HEK293 (cell line): Measurements from ENCODE around the gene SLC39A11.

Experiments
- FEZF1 ChIP-seq: fragments of 450-650 bp; formaldehyde crosslinking; IDR thresholded peaks from 2 replicates; pipeline ENCODE4 v1.5.1; 2016; ENCODE audit warnings: missing biosample characterization, missing genetic modification characterization
- GLIS1 ChIP-seq: fragments of 450-650 bp; formaldehyde crosslinking; IDR thresholded peaks from 2 replicates; pipeline ENCODE4 v1.5.1; 2016; ENCODE audit warnings: missing biosample characterization, missing genetic modification characterization
- ZBTB21 ChIP-seq: fragments of 450-650 bp; formaldehyde crosslinking; IDR thresholded peaks from 2 replicates; pipeline ENCODE4 v1.5.1; 2017; ENCODE audit warnings: missing biosample characterization, missing genetic modification characterization
- ZBTB48 ChIP-seq: fragments of 450-650 bp; formaldehyde crosslinking; IDR thresholded peaks from 2 replicates; pipeline ENCODE4 v1.5.1; 2016; ENCODE audit warnings: missing biosample characterization, missing genetic modification characterization
- ZNF24 ChIP-seq: fragments of 450-650 bp; formaldehyde crosslinking; IDR thresholded peaks from 2 replicates; pipeline ENCODE4 v1.5.1; 2016; ENCODE audit warnings: missing biosample characterization, missing genetic modification characterization
- ZNF366 ChIP-seq: fragments of 450-650 bp; formaldehyde crosslinking; conservative IDR thresholded peaks from 2 replicates; pipeline ENCODE4 v1.5.1; 2016; ENCODE audit warnings: missing biosample characterization, missing genetic modification characterization
- ZNF394 ChIP-seq: fragments of 450-650 bp; formaldehyde crosslinking; IDR thresholded peaks from 2 replicates; pipeline ENCODE4 v1.5.1; 2016; ENCODE audit warnings: missing biosample characterization, missing genetic modification characterization, mild to moderate bottlenecking, moderate library complexity, borderline replicate concordance
- ZNF544 ChIP-seq: fragments of 450-650 bp; formaldehyde crosslinking; IDR thresholded peaks from 2 replicates; pipeline ENCODE4 v1.5.0; 2017; ENCODE audit warnings: missing biosample characterization, missing genetic modification characterization
- ZNF571 ChIP-seq: fragments of 450-650 bp; formaldehyde crosslinking; IDR thresholded peaks from 2 replicates; pipeline ENCODE4 v1.5.0; 2017; ENCODE audit warnings: missing biosample characterization, missing genetic modification characterization
- ZNF629 ChIP-seq: fragments of 450-650 bp; formaldehyde crosslinking; IDR thresholded peaks from 2 replicates; pipeline ENCODE4 v1.5.1; 2017; ENCODE audit warnings: missing biosample characterization, missing genetic modification characterization
- ZNF677 ChIP-seq: fragments of 450-650 bp; IDR thresholded peaks from 2 replicates; pipeline ENCODE4 v1.5.0; 2018; ENCODE audit warnings: missing biosample characterization, mild to moderate bottlenecking, missing genetic modification characterization, moderate library complexity
- ZNF707 ChIP-seq: fragments of 450-650 bp; formaldehyde crosslinking; IDR thresholded peaks from 2 replicates; pipeline ENCODE4 v1.5.1; 2016; ENCODE audit warnings: missing biosample characterization, missing genetic modification characterization
- ZNF768 ChIP-seq: fragments of 450-650 bp; formaldehyde crosslinking; IDR thresholded peaks from 2 replicates; pipeline ENCODE4 v1.5.1; 2018; ENCODE audit warnings: missing biosample characterization, mild to moderate bottlenecking, missing genetic modification characterization
- ZNF777 ChIP-seq: fragments of 450-650 bp; formaldehyde crosslinking; IDR thresholded peaks from 2 replicates; pipeline ENCODE4 v1.5.1; 2017; ENCODE audit warnings: missing biosample characterization, missing genetic modification characterization, borderline replicate concordance
- ZNF785 ChIP-seq: fragments of 450-650 bp; formaldehyde crosslinking; IDR thresholded peaks from 2 replicates; pipeline ENCODE4 v1.5.1; 2016; ENCODE audit warnings: missing biosample characterization, missing genetic modification characterization
- ZNF791 ChIP-seq: fragments of 450-650 bp; formaldehyde crosslinking; IDR thresholded peaks from 2 replicates; pipeline ENCODE4 v1.5.1; 2016; ENCODE audit warnings: missing biosample characterization, missing genetic modification characterization
- ZNF830 ChIP-seq: fragments of 450-650 bp; IDR thresholded peaks from 2 replicates; pipeline ENCODE4 v1.5.0; 2018; ENCODE audit warnings: missing biosample characterization, missing genetic modification characterization, low read depth, mild to moderate bottlenecking, moderate library complexity
- ZSCAN16 ChIP-seq: fragments of 450-650 bp; formaldehyde crosslinking; IDR thresholded peaks from 2 replicates; pipeline ENCODE4 v1.5.1; 2016; ENCODE audit warnings: missing biosample characterization, missing genetic modification characterization
- TF ChIP-seq, protein P1 (sequence below): fragments of 450-650 bp; formaldehyde crosslinking; IDR thresholded peaks from 2 replicates; pipeline ENCODE4 v1.5.1; 2016; ENCODE audit warnings: missing biosample characterization, missing genetic modification characterization, borderline replicate concordance
- TF ChIP-seq, protein P2 (sequence below): fragments of 450-650 bp; formaldehyde crosslinking; IDR thresholded peaks from 2 replicates; pipeline ENCODE4 v1.5.1; 2016; ENCODE audit warnings: missing biosample characterization, missing genetic modification characterization
- TF ChIP-seq, protein P3 (sequence below): fragments of 450-650 bp; formaldehyde crosslinking; IDR thresholded peaks from 2 replicates; pipeline ENCODE4 v1.5.1; 2016; ENCODE audit warnings: missing biosample characterization, missing genetic modification characterization, low read depth
- TF ChIP-seq, protein P4 (sequence below): fragments of 450-650 bp; formaldehyde crosslinking; conservative IDR thresholded peaks from 2 replicates; pipeline ENCODE4 v1.5.1; 2016; ENCODE audit warnings: low read depth, missing biosample characterization, missing genetic modification characterization
- TF ChIP-seq, protein P5 (sequence below): fragments of 450-650 bp; formaldehyde crosslinking; IDR thresholded peaks from 2 replicates; pipeline ENCODE4 v1.5.1; 2016; ENCODE audit warnings: missing biosample characterization, missing genetic modification characterization

The SLC39A11 gene

DNA sequence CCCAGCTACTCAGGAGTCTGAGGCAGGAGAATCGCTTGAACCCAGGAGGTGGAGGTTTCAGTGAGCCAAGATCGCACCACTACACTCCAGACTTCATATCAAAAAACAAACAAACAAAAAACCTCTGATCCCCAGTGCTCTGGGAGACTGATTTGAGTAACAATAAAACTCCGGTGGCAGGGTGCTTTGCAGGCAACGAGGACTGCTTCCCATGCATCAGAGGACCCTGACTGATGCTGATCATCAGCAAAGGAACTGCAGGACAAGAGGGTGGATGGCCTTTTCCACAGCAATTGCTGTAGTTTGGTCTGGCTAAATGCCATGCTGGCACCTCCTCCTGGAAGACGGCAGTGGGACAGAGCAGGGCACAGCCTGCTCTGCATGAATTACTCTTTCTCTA, 6.4 kb upstream of the SLC39A11 start (continued):
- TF ChIP-seq ZSCAN16 (tag by site-specific recombination) (no peak), FEZF1 (tag by site-specific recombination) (peak; percentile 75), ZNF629 (tag by site-specific recombination) (no peak), ZNF544 (tag by site-specific recombination) (no peak), ZNF571 (no peak), ZNF24 (tag by site-specific recombination) (no peak), GLIS1 (tag by site-specific recombination) (peak; percentile 24; the same call in 1 of the 2 replicates), ZNF785 (tag by site-specific recombination) (no peak), ZBTB21 (tag by site-specific recombination) (no peak), ZNF830 (no peak), ZNF677 (tag by site-specific recombination) (no peak), ZNF707 (tag by site-specific recombination) (no peak), ZNF768 (tag by site-specific recombination) (no peak), ZNF366 (no peak), ZNF791 (tag by site-specific recombination) (no peak), ZNF394 (tag by site-specific recombination) (no peak), ZNF777 (tag by site-specific recombination) (no peak), ZBTB48 (tag by site-specific recombination) (no peak)
- TF ChIP-seq, protein P1, sequence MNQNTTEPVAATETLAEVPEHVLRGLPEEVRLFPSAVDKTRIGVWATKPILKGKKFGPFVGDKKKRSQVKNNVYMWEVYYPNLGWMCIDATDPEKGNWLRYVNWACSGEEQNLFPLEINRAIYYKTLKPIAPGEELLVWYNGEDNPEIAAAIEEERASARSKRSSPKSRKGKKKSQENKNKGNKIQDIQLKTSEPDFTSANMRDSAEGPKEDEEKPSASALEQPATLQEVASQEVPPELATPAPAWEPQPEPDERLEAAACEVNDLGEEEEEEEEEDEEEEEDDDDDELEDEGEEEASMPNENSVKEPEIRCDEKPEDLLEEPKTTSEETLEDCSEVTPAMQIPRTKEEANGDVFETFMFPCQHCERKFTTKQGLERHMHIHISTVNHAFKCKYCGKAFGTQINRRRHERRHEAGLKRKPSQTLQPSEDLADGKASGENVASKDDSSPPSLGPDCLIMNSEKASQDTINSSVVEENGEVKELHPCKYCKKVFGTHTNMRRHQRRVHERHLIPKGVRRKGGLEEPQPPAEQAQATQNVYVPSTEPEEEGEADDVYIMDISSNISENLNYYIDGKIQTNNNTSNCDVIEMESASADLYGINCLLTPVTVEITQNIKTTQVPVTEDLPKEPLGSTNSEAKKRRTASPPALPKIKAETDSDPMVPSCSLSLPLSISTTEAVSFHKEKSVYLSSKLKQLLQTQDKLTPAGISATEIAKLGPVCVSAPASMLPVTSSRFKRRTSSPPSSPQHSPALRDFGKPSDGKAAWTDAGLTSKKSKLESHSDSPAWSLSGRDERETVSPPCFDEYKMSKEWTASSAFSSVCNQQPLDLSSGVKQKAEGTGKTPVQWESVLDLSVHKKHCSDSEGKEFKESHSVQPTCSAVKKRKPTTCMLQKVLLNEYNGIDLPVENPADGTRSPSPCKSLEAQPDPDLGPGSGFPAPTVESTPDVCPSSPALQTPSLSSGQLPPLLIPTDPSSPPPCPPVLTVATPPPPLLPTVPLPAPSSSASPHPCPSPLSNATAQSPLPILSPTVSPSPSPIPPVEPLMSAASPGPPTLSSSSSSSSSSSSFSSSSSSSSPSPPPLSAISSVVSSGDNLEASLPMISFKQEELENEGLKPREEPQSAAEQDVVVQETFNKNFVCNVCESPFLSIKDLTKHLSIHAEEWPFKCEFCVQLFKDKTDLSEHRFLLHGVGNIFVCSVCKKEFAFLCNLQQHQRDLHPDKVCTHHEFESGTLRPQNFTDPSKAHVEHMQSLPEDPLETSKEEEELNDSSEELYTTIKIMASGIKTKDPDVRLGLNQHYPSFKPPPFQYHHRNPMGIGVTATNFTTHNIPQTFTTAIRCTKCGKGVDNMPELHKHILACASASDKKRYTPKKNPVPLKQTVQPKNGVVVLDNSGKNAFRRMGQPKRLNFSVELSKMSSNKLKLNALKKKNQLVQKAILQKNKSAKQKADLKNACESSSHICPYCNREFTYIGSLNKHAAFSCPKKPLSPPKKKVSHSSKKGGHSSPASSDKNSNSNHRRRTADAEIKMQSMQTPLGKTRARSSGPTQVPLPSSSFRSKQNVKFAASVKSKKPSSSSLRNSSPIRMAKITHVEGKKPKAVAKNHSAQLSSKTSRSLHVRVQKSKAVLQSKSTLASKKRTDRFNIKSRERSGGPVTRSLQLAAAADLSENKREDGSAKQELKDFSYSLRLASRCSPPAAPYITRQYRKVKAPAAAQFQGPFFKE (tag by site-specific recombination) = no peak
- TF ChIP-seq, protein P2, sequence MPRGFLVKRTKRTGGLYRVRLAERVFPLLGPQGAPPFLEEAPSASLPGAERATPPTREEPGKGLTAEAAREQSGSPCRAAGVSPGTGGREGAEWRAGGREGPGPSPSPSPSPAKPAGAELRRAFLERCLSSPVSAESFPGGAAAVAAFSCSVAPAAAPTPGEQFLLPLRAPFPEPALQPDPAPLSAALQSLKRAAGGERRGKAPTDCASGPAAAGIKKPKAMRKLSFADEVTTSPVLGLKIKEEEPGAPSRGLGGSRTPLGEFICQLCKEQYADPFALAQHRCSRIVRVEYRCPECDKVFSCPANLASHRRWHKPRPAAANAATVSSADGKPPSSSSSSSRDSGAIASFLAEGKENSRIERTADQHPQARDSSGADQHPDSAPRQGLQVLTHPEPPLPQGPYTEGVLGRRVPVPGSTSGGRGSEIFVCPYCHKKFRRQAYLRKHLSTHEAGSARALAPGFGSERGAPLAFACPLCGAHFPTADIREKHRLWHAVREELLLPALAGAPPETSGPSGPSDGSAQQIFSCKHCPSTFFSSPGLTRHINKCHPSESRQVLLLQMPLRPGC (tag by site-specific recombination) = no peak
- TF ChIP-seq, protein P3, sequence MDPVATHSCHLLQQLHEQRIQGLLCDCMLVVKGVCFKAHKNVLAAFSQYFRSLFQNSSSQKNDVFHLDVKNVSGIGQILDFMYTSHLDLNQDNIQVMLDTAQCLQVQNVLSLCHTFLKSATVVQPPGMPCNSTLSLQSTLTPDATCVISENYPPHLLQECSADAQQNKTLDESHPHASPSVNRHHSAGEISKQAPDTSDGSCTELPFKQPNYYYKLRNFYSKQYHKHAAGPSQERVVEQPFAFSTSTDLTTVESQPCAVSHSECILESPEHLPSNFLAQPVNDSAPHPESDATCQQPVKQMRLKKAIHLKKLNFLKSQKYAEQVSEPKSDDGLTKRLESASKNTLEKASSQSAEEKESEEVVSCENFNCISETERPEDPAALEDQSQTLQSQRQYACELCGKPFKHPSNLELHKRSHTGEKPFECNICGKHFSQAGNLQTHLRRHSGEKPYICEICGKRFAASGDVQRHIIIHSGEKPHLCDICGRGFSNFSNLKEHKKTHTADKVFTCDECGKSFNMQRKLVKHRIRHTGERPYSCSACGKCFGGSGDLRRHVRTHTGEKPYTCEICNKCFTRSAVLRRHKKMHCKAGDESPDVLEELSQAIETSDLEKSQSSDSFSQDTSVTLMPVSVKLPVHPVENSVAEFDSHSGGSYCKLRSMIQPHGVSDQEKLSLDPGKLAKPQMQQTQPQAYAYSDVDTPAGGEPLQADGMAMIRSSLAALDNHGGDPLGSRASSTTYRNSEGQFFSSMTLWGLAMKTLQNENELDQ = no peak
- TF ChIP-seq, protein P4, sequence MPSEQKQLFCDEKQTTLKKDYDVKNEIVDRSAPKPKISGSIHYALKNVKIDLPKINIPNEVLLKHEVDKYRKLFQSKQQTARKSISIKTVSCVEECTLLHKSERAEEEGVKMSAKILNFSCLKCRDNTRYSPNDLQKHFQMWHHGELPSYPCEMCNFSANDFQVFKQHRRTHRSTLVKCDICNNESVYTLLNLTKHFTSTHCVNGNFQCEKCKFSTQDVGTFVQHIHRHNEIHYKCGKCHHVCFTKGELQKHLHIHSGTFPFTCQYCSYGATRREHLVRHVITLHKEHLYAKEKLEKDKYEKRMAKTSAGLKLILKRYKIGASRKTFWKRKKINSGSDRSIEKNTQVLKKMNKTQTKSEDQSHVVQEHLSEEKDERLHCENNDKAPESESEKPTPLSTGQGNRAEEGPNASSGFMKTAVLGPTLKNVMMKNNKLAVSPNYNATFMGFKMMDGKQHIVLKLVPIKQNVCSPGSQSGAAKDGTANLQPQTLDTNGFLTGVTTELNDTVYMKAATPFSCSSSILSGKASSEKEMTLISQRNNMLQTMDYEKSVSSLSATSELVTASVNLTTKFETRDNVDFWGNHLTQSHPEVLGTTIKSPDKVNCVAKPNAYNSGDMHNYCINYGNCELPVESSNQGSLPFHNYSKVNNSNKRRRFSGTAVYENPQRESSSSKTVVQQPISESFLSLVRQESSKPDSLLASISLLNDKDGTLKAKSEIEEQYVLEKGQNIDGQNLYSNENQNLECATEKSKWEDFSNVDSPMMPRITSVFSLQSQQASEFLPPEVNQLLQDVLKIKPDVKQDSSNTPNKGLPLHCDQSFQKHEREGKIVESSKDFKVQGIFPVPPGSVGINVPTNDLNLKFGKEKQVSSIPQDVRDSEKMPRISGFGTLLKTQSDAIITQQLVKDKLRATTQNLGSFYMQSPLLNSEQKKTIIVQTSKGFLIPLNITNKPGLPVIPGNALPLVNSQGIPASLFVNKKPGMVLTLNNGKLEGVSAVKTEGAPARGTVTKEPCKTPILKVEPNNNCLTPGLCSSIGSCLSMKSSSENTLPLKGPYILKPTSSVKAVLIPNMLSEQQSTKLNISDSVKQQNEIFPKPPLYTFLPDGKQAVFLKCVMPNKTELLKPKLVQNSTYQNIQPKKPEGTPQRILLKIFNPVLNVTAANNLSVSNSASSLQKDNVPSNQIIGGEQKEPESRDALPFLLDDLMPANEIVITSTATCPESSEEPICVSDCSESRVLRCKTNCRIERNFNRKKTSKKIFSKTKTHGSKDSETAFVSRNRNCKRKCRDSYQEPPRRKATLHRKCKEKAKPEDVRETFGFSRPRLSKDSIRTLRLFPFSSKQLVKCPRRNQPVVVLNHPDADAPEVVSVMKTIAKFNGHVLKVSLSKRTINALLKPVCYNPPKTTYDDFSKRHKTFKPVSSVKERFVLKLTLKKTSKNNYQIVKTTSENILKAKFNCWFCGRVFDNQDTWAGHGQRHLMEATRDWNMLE (tag by site-specific recombination) = no peak
- TF ChIP-seq, protein P5, sequence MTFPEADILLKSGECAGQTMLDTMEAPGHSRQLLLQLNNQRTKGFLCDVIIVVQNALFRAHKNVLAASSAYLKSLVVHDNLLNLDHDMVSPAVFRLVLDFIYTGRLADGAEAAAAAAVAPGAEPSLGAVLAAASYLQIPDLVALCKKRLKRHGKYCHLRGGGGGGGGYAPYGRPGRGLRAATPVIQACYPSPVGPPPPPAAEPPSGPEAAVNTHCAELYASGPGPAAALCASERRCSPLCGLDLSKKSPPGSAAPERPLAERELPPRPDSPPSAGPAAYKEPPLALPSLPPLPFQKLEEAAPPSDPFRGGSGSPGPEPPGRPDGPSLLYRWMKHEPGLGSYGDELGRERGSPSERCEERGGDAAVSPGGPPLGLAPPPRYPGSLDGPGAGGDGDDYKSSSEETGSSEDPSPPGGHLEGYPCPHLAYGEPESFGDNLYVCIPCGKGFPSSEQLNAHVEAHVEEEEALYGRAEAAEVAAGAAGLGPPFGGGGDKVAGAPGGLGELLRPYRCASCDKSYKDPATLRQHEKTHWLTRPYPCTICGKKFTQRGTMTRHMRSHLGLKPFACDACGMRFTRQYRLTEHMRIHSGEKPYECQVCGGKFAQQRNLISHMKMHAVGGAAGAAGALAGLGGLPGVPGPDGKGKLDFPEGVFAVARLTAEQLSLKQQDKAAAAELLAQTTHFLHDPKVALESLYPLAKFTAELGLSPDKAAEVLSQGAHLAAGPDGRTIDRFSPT (tag by site-specific recombination) = no peak
